Measurements from ENCODE around the gene MANF. TPM values are rescaled to one million over a fixed set of nuclear protein-coding genes. Genes with fewer than 3 reads are reported as not detected.

MANF gene
- total and polyA plus RNA-seq, 2 donors (not counting 1 experiment from before 2014, with no cell fraction given), result 55.3 to 132 TPM

GRCh38 chr3:51375136-51375535 is 10.0 kb upstream of the MANF start:
- H3K27me3 ChIP-seq (ENCODE audit: control insufficient read depth, insufficient read depth, low read length), result no peaks in the 10 kb centered on the region
- H3K4me3 ChIP-seq (replicated peaks in 1 of 4; ENCODE audit: control extremely low read depth in 1 of 4, insufficient read depth in 1 of 4, low read depth in 3 of 4, low read length in 4 of 4), result no peak overlapping the region
- no peaks in the 10 kb centered on the region for H4K20me1 ChIP-seq (ENCODE audit: control insufficient read depth, extremely low read depth, insufficient read depth, low read length)
- no peak overlapping the region for H3K9ac ChIP-seq (ENCODE audit: insufficient read depth, low read length)
- H3K4me2 ChIP-seq (ENCODE audit: extremely low read depth, insufficient read depth, low read length), result no peak overlapping the region
- H2AFZ ChIP-seq (ENCODE audit: low read length), result no peak overlapping the region
- no peaks in the 10 kb centered on the region for H3K36me3 ChIP-seq (ENCODE audit: control insufficient read depth, insufficient read depth, low read length)
- no peak for DNase-seq (ENCODE audit: low read depth in 2 of 2)
- TF ChIP-seq CTCF (conservative IDR thresholded peaks at IDR 0.05 in 1 of 2, IDR thresholded peaks at IDR 0.05 in 1 of 2; ENCODE audit: low read depth in 1 of 2, low read length in 2 of 2), result no peak
- TF ChIP-seq EZH2 (IDR thresholded peaks at IDR 0.05; ENCODE audit: low read length, missing control alignments), result no peak
- H3K79me2 ChIP-seq (ENCODE audit: control insufficient read depth, insufficient read depth, low read length), result no peaks in the 10 kb centered on the region
- H3K4me1 ChIP-seq (ENCODE audit: control insufficient read depth, extremely low read depth, insufficient read depth, low read length), result no peaks in the 10 kb centered on the region
- H3K9me3 ChIP-seq (ENCODE audit: control insufficient read depth, insufficient read depth, low read depth, low read length), result no peaks in the 10 kb centered on the region
- H3K27ac ChIP-seq (ENCODE audit: insufficient read depth, low read length), result no peak overlapping the region

- Histone ChIP-seq H3K27me3 (ENCODE audit: control insufficient read depth, insufficient read depth, low read length) (no peaks in the 10 kb centered on the region), H3K36me3 (ENCODE audit: control insufficient read depth, insufficient read depth, low read length) (no peaks in the 10 kb centered on the region), H3K4me3 (replicated peaks in 1 of 4; ENCODE audit: control extremely low read depth in 1 of 4, insufficient read depth in 1 of 4, low read depth in 3 of 4, low read length in 4 of 4) (no peak overlapping the region), H2AFZ (ENCODE audit: low read length) (no peak overlapping the region), H3K4me2 (ENCODE audit: extremely low read depth, insufficient read depth, low read length) (no peak overlapping the region), H3K27ac (ENCODE audit: insufficient read depth, low read length) (no peak overlapping the region), H3K9ac (ENCODE audit: insufficient read depth, low read length) (no peak overlapping the region), H3K9me3 (ENCODE audit: control insufficient read depth, insufficient read depth, low read depth, low read length) (no peaks in the 10 kb centered on the region), H3K79me2 (ENCODE audit: control insufficient read depth, insufficient read depth, low read length) (no peaks in the 10 kb centered on the region), H3K4me1 (ENCODE audit: control insufficient read depth, extremely low read depth, insufficient read depth, low read length) (no peaks in the 10 kb centered on the region), H4K20me1 (ENCODE audit: control insufficient read depth, extremely low read depth, insufficient read depth, low read length) (no peaks in the 10 kb centered on the region)
- no peak for TF ChIP-seq EZH2 (IDR thresholded peaks at IDR 0.05; ENCODE audit: low read length, missing control alignments)
- TF ChIP-seq CTCF (conservative IDR thresholded peaks at IDR 0.05 in 1 of 2, IDR thresholded peaks at IDR 0.05 in 1 of 2; ENCODE audit: low read depth in 1 of 2, low read length in 2 of 2), result no peak
- DNase-seq (ENCODE audit: low read depth in 2 of 2), result no peak
These were observed 9.5 kb upstream of the MANF start for GRCh38 chr3:51375571-51375970.

- TF ChIP-seq CTCF (conservative IDR thresholded peaks at IDR 0.05 in 1 of 2, IDR thresholded peaks at IDR 0.05 in 1 of 2; ENCODE audit: low read depth in 1 of 2, low read length in 2 of 2), result no peak
- TF ChIP-seq EZH2 (IDR thresholded peaks at IDR 0.05; ENCODE audit: low read length, missing control alignments), result no peak
- Histone ChIP-seq H3K79me2 (ENCODE audit: control insufficient read depth, insufficient read depth, low read length) (no peaks in the 10 kb centered on the region), H3K4me2 (ENCODE audit: extremely low read depth, insufficient read depth, low read length) (no peak overlapping the region), H3K4me3 (replicated peaks in 1 of 4; ENCODE audit: control extremely low read depth in 1 of 4, insufficient read depth in 1 of 4, low read depth in 3 of 4, low read length in 4 of 4) (no peak overlapping the region), H3K9ac (ENCODE audit: insufficient read depth, low read length) (no peak overlapping the region), H3K27ac (ENCODE audit: insufficient read depth, low read length) (no peak overlapping the region), H3K4me1 (ENCODE audit: control insufficient read depth, extremely low read depth, insufficient read depth, low read length) (no peaks in the 10 kb centered on the region), H3K27me3 (ENCODE audit: control insufficient read depth, insufficient read depth, low read length) (no peaks in the 10 kb centered on the region), H2AFZ (ENCODE audit: low read length) (no peak overlapping the region), H3K9me3 (ENCODE audit: control insufficient read depth, insufficient read depth, low read depth, low read length) (no peaks in the 10 kb centered on the region), H4K20me1 (ENCODE audit: control insufficient read depth, extremely low read depth, insufficient read depth, low read length) (no peaks in the 10 kb centered on the region), H3K36me3 (ENCODE audit: control insufficient read depth, insufficient read depth, low read length) (no peaks in the 10 kb centered on the region)
- no peak for DNase-seq (ENCODE audit: low read depth in 2 of 2)
These were observed 7.0 kb upstream of the MANF start for GRCh38 chr3:51378065-51378464.

All from fibroblast of lung (primary cell).